Skeletal muscle cell (primary cell): ENCODE data around the gene LIPG.
A peak's percentile ranks its signal among the peaks of the same experiment; 100 is the strongest.

Source experiments
- DNase-seq: peaks from one replicate; pipeline ENCODE4 v3.0.0-alpha.2; 2010; ENCODE audit warnings: low read depth
- H3K4me3 ChIP-seq: 2 replicates; pipeline ENCODE4 v1.5.1; 2011; ENCODE audit warnings: low read depth, mild to moderate bottlenecking, control low read depth, low read length, moderate library complexity

LIPG gene

GRCh38 chr18:49625021-49625691, 63.3 kb downstream of the LIPG start:
- H3K4me3 ChIP-seq, result no peak overlapping the region
- peak; percentile 54 for DNase-seq

- DNase-seq, result no peak
- no peak overlapping the region for H3K4me3 ChIP-seq
These were observed 65.1 kb downstream of the LIPG start for GRCh38 chr18:49626842-49627467.

GRCh38 chr18:49628119-49628518, 66.3 kb downstream of the LIPG start:
- H3K4me3 ChIP-seq, result no peak overlapping the region
- no peak for DNase-seq

- H3K4me3 ChIP-seq, result no peak overlapping the region
- no peak for DNase-seq
These were observed 67.3 kb downstream of the LIPG start for GRCh38 chr18:49628881-49629795.

- DNase-seq, result peak; percentile 57
- H3K4me3 ChIP-seq, result no peak overlapping the region
These were observed 68.4 kb downstream of the LIPG start for GRCh38 chr18:49630246-49630699.

GRCh38 chr18:49631146-49631866, 69.4 kb downstream of the LIPG start:
- H3K4me3 ChIP-seq, result no peak overlapping the region
- DNase-seq, result no peak

- no peak for DNase-seq
- H3K4me3 ChIP-seq, result no peak overlapping the region
These were observed 70.7 kb downstream of the LIPG start for GRCh38 chr18:49632588-49632987.

GRCh38 chr18:49638209-49638785, 76.4 kb downstream of the LIPG start:
- no peak for DNase-seq
- H3K4me3 ChIP-seq, result no peak overlapping the region

- DNase-seq, result no peak
- no peak overlapping the region for H3K4me3 ChIP-seq
These were observed 77.2 kb downstream of the LIPG start for GRCh38 chr18:49638891-49639557.

GRCh38 chr18:49639643-49640391, 78.0 kb downstream of the LIPG start:
- no peak overlapping the region for H3K4me3 ChIP-seq
- peak; percentile 80 for DNase-seq

- DNase-seq, result no peak
- H3K4me3 ChIP-seq, result no peak overlapping the region
These were observed 78.9 kb downstream of the LIPG start for GRCh38 chr18:49640741-49641140.

- no peak for DNase-seq
- no peak overlapping the region for H3K4me3 ChIP-seq
These were observed 83.3 kb downstream of the LIPG start for GRCh38 chr18:49645196-49645595.

GRCh38 chr18:49645841-49646351, 84.0 kb downstream of the LIPG start:
- DNase-seq, result no peak
- no peak overlapping the region for H3K4me3 ChIP-seq

GRCh38 chr18:49646873-49647272, 85.0 kb downstream of the LIPG start:
- H3K4me3 ChIP-seq, result no peak overlapping the region
- DNase-seq, result no peak

GRCh38 chr18:49647496-49648168, 85.8 kb downstream of the LIPG start:
- DNase-seq, result peak; percentile 56

GRCh38 chr18:49648326-49648725, 86.5 kb downstream of the LIPG start:
- no peak for DNase-seq
- no peak overlapping the region for H3K4me3 ChIP-seq

More at GRCh38 chr18:49647496-49648168, 85.8 kb downstream of the LIPG start:
- no peak overlapping the region for H3K4me3 ChIP-seq
